GM19239 (cell line): ENCODE measurements around the gene LIN28A.
"Not testable (repeated sequence)": the region's sequence is repeated elsewhere in the genome, so short reads cannot be mapped to it uniquely, and the experiment has no call there.

Source experiments
- DNase-seq: peaks from one replicate; pipeline ENCODE4 v3.0.0; 2011; ENCODE audit warnings: low spot score; ENCODE audit not compliant: insufficient read length
- FAIRE-seq: peaks from 2 replicates; lab custom pipeline; 2011; peaks lifted over from hg19 to GRCh38; lab: Jason Lieb, UNC

The LIN28A gene

DNA sequence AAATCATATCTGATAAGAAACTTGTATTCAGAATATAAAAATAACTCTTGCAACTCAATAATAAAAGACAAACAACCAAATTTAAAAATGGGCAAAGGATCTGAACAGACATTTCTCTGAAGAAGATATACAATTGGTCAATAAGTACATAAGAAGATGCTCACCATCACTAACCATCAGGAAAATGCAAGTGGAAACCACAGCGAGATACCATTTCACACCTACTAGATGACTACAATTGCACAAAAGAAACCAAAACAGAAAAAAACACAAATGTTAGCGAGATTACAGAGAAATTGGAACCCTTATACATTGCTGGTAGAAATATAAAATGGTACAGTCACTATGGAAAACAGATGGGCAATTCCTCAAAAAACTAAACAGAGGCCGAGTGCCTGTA lies 26.5 kb upstream of the LIN28A start:
- no peak for DNase-seq
- FAIRE-seq = no peak

- DNase-seq, FAIRE-seq: not testable (repeated sequence)
Observed at GRCh38 chr1:26385063-26385462, 25.6 kb upstream of the LIN28A start.

GRCh38 chr1:26387447-26387846 lies 23.2 kb upstream of the LIN28A start:
- FAIRE-seq = no peak

GRCh38 chr1:26388791-26389445 lies 21.7 kb upstream of the LIN28A start:
- DNase-seq (no peak), FAIRE-seq (no peak)

More at GRCh38 chr1:26387447-26387846, 23.2 kb upstream of the LIN28A start:
- DNase-seq = no peak

GRCh38 chr1:26389604-26390247 lies 20.9 kb upstream of the LIN28A start:
- FAIRE-seq (no peak), DNase-seq (no peak)

- no peak for DNase-seq
- FAIRE-seq = no peak
Observed at GRCh38 chr1:26391450-26391849, 19.2 kb upstream of the LIN28A start.

GRCh38 chr1:26395754-26396153 lies 14.9 kb upstream of the LIN28A start:
- FAIRE-seq (no peak), DNase-seq (no peak)

DNA sequence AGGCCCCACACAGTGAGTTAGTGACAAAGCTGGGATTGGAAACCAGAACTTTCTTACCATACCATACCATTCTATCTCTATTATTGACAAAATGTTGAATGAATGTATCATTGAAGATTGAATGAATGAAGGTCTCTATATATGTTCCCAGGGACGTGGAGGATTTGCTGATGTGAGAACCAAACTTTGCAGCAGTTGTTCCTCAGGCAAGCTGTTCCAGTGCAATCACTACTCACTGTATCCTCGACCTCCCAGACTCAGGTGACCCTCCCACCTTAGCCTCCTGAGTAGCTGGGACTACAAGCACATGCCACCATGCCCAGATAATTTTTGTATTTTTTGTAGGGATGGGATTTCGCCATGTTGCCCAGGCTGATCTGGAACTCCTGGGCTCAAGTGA lies 11.6 kb upstream of the LIN28A start:
- FAIRE-seq (no peak), DNase-seq (no peak)

GRCh38 chr1:26401891-26402290 lies 8.7 kb upstream of the LIN28A start:
- FAIRE-seq = no peak
- DNase-seq = no peak

DNA sequence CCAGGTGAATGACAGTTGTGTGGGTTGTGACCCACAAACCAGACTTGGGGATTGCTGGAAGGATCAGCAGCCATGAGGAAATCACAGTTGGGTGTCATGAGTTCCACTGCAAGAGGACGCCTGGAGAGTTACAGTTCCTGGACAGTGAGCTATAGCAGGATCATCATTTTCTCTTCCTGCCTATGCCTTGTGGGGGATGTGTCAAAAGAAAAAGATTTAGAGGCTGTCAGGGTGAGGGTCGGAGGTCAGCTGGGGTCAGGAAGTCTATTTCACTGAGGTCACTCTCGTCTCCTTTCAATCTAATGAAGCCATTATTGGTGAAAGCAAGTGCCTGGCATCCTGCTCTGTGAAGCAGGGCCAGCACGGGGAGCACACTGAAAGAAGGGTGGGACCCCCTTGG lies 7.0 kb upstream of the LIN28A start:
- DNase-seq (no peak), FAIRE-seq (no peak)

DNA sequence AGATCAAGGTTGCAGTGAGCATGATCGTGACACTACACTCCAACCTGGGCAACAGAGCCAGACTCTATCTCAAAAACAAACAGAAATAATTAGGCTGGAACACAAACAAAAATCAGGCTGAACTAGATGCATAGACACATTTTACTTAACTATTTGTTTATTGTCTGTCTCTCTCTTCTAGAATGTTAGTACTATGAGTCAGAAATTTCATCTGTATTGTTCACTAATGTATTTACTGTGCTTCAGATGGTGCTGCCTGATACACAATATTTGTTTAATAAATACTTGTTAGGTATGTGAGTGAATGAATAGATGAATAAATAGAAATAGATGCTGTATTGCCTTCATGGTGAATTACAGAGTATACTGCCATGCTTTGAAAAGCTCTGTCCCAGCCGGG lies 6.0 kb upstream of the LIN28A start:
- DNase-seq (no peak), FAIRE-seq (no peak)

GRCh38 chr1:26405281-26405915 lies 5.2 kb upstream of the LIN28A start:
- FAIRE-seq (no peak), DNase-seq (no peak)

DNA sequence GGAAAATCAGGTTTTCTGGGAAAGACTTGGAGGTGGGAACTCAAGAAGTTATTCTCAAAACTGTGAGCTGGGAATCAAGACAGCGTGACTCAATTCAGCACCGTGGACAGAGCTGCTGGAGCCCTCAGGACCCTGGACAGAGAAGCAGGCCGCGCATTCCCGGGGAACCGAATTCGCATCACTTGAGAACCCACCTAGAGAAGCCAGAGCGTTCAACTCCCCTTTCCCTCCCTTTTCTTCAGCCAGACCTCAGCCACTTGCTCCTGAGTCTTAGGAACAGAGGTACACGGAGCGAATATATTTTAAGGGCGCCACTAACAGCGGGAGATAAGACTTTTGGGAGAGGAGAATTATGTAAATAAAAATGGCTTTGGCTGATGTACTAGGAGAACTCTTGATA lies 2.0 kb upstream of the LIN28A start:
- DNase-seq = peak; percentile 44
- peak; percentile 49 for FAIRE-seq

DNA sequence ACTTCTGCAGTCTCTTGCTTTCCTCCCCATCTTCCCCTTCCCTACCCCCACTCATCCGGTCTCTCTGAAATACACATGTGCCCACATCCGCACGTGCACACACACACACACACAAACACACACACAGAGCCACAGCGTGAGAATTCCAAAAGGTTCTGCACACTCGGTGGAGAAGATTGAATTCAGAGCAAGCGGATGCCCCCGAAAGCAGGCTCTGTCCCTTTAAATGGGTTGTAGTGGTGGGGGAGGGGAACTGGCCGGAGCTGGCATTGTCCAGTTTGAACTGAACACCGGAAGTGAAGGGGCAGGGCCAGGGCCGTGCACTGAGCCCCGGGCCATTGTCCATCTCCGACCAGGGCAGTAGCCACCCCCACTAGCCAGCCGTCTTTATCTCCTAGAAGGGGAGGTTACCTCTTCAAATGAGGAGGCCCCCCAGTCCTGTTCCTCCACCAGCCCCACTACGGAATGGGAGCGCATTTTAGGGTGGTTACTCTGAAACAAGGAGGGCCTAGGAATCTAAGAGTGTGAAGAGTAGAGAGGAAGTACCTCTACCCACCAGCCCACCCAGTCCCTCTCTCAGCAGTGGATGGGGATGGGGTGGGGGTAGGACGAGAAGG lies 1.3 kb upstream of the LIN28A start:
- DNase-seq = no peak
- FAIRE-seq = no peak

GRCh38 chr1:26411624-26412074 lies 1.0 kb downstream of the LIN28A start:
- DNase-seq = no peak
- no peak for FAIRE-seq

- no peak for FAIRE-seq
- DNase-seq = no peak
Observed at GRCh38 chr1:26412180-26412840, 1.7 kb downstream of the LIN28A start.

DNA sequence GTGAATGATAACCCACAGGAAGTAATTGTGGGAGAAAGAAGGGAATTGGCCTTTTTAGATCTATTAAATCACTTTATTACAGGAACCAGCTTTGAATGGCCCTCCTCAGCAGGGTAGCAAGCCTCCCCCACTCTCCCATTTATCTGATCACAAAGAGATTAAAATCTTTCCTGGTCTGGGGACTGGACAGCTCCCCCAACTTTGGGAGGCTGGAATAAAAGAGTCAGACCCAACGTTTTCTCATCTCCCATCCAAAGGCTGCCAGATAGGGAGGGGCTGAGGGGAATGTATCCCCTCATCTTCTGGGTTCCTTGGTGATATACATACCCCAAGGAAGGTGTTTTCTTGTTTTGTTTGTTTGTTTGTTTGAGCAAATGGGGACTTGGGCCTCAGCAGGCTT lies 2.4 kb downstream of the LIN28A start:
- FAIRE-seq = no peak

GRCh38 chr1:26417111-26417759 lies 6.6 kb downstream of the LIN28A start:
- peak; percentile 73 for DNase-seq
- FAIRE-seq = peak; percentile 91

More for the DNA sequence above, 2.4 kb downstream of the LIN28A start:
- DNase-seq = no peak

- no peak for DNase-seq
- no peak for FAIRE-seq
Observed at GRCh38 chr1:26418865-26419349, 8.3 kb downstream of the LIN28A start.

GRCh38 chr1:26419494-26419893 lies 8.9 kb downstream of the LIN28A start:
- FAIRE-seq = no peak

More at GRCh38 chr1:26419494-26419893, 8.9 kb downstream of the LIN28A start:
- DNase-seq = no peak
